NT2/D1 (cell line): Measurements from ENCODE around the gene GREB1.

Experiments used
- SUZ12 ChIP-seq: IDR thresholded peaks from 2 replicates; pipeline ENCODE4 v1.6.1; 2011; ENCODE audit not compliant: insufficient read length, insufficient read depth; ENCODE audit errors: extremely low read depth
- YY1 ChIP-seq: IDR thresholded peaks from 2 replicates; pipeline ENCODE4 v1.6.1; 2011; ENCODE audit not compliant: insufficient read length, insufficient read depth
- ZNF274 ChIP-seq: IDR thresholded peaks from 2 replicates; pipeline ENCODE4 v1.6.1; 2011; ENCODE audit warnings: mild to moderate bottlenecking, low read depth, low read length

DNA sequence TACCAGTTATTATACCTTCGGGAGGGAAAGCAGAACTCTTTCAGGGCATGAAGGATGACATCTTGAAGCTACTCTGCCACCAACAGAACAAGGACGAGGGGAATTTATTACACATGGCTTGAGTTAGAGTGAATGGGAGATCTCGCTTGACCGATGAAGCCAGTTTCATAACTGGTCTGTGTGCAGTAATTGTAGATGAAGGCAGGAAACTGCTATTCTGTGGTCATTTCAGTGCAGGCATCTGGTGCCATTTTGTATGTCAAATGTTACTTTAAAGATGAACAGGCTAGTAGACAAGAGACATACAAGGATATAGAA is 20.5 kb downstream of the GREB1 start:
- TF ChIP-seq SUZ12: no peak
- no peak for TF ChIP-seq ZNF274
- no peak for TF ChIP-seq YY1
